Limb (tissue), 2 donors: Measurements from ENCODE around the gene IMPG2.
A peak's percentile ranks its signal among the peaks of the same experiment; 100 is the strongest.

Experiments used
- DNase-seq, 2 donors: peaks; one replicate each; pipeline ENCODE4 v3.0.0-alpha.2; 2016; ENCODE audit errors: extremely low spot score in 2 of 2

Gene IMPG2

DNA sequence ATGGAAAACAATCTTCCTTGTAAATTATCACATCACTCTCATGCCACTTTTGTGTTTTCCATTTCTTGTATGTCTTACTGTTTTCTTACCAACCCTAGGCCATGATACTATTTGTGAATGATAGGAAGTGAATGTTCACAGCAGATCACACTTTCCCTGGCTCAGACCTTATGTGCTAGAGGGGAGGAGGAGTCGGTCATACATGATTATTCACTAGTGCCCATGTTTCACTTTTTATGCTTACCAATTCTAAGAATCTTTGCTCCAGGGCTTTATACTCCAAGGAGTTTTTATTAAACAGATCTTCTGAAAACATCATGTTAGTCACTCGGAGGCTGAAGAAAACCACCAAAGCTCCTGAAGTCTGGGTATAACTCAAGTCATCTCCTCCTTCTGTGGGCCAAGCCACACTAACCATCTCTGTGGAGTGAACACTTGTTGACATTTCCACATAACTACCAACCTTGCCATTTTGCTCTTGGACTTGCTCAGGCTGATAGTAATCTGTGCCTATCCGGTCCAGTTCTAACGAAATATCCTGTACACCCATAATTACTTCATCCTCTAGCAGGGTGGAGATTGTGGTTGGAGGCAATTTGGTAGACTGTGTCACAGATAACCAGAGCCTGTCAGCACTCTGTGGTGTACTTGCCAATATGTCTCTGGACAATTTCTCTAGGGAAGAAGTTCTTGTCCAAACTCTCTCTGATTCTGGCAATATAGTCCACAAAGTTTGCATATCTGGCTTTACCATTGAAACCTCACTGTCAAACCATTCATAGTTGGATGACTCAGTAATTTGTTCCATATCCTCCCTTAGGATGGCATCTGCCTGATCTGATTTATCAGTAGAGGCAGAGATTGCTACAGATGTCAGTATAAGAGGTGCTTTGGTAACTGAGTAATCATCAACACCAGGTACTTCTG, 76.8 kb downstream of the IMPG2 start:
- DNase-seq: no peak

DNA sequence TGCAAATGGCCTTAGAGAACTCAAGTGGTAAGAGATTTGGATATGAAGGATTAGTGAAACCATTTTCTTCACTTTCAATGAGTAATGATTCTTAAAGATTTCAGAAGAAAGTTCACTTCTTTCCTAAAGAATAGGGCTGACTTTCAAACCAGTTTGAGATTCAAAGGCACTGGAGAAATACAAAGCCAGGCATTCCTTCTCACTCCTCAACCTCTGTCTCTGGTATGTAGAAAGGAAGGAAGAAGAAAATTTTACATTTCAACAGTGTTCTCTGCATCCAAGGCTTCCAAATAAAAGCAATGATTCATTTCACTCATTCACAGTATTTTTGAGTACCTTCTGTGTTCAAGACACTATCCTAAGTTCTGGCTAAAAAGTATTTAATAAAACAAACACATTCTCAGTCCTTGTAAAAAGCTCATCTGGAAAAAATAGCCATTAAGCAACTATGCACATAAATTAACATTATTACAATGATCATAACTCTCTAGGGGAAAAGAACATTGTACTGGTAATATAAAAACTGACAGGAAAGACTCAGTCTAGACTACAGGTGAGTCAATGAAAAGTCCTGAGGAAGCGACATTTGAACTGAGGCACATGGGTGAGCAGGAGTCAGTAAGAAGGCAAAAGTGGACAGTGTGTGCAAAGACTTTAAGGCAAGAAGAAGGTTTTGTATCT, 79.5 kb downstream of the IMPG2 start:
- DNase-seq: no peak

DNA sequence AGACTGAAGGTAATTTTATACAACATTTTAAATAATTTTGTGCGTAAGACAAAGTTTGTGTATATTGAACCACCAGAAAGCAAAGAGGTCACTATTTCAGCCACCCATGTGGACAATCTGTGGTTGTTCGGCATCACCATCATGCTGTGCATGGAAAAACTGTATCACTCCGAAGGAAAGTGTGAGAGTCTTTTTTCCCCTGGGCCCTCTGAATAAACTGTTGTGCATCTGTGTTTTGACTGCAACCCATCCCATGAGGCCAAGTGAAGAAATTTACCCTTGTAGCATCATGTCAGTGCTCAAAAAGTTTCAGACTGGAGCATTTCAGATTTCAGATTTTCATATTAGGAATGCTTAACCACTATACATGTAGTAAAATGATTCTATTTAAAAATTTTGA, 85.3 kb downstream of the IMPG2 start:
- DNase-seq: no peak

GRCh38 chr3:101230618-101231017, 89.8 kb downstream of the IMPG2 start:
- DNase-seq: no peak

DNA sequence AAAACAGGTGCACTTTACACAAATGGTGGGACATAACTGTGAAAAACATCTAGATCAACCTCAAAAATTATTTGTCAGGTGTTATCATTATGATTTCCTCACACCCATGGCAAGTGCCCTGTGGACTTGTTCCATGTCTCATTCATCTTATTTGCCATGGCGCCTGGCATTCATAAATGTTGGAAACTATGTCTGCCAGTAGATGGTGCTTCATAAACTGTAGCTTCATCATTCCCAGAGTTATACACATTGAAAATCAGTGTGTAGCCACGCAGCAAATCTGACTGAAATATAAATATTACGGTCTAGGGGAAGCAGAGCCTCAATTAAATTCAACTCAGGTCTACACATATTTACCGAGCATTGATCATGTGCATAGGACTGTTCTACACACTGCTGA, 90.7 kb downstream of the IMPG2 start:
- DNase-seq: no peak

DNA sequence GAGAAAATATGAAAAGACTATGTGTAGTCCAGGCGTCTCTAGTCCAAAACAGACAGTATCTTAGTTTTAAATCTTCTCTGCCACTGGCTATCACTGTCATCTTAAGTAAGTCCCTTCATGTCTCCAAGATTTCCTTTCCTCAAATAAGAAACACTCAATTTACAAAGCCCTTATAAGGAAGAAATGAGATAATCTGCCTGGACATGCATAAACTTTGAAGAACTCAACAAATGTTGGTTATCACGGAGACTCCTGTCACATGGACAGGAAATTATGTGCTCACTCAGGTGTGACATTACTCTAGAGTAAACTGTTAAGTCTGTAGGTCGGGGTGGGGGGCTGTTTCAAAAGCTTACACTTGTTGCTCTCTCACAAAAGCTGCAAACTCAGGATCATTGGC, 91.9 kb downstream of the IMPG2 start:
- DNase-seq: no peak

GRCh38 chr3:101224739-101225138, 95.6 kb downstream of the IMPG2 start:
- DNase-seq: no peak

DNA sequence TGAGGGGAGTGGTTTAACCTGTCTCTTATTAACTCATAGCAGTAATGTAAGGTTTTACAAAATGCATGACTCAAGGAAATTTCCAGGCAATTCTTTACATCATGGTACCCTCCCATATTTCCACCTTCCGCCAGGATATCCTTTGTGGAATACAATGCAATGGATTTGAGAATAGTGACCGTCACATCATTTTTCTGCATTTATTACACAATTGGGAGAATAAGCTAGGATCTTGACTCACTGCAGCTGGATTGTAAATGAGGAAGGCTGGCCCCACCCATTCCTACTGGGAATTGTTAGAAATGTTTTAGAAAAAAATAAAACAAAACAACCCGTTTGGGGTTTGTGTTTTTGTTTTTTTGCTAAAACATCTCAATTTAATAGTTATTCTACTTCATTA, 97.4 kb downstream of the IMPG2 start:
- no peak for DNase-seq

GRCh38 chr3:101219842-101220560, 100.4 kb downstream of the IMPG2 start:
- no peak for DNase-seq

DNA sequence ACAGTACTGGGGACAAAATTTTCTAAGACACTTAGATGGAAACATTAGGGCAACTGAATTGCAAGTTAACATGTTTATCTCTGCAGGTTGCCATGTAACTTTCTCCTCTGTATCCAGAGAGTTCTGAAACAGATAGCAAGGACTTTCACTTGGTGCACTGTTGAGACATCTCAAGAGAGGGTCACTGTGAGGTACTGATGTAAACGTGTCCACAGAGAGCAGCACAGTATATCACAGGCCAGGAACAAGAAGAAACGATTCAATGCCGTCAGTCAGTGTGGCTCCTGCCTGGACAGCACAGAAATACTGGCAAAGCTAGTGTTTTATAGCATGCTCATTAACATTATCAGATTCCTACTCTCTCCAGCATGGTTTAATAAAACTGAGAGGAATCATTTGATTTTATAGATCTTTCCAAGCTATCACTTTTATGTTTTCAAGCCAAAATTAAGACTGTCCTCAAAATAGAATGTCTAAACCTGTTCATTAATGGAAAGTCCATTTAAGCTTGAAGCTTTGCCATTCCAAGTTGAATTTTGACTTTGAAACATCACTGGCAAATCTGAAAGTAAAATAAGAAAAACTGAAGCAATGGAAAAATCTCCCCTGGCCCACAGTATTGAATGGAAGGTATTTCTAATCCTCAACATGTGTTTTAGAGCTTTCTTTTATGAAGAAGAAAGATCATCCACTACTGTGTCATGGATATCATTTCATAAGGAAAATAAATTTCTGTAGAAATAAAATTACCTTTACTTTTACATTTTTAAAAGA, 102.7 kb downstream of the IMPG2 start:
- no peak for DNase-seq

- no peak for DNase-seq
Observed at GRCh38 chr3:101216710-101217465, 103.5 kb downstream of the IMPG2 start.

- no peak for DNase-seq
Observed at GRCh38 chr3:101212730-101213129, 107.6 kb downstream of the IMPG2 start.

DNA sequence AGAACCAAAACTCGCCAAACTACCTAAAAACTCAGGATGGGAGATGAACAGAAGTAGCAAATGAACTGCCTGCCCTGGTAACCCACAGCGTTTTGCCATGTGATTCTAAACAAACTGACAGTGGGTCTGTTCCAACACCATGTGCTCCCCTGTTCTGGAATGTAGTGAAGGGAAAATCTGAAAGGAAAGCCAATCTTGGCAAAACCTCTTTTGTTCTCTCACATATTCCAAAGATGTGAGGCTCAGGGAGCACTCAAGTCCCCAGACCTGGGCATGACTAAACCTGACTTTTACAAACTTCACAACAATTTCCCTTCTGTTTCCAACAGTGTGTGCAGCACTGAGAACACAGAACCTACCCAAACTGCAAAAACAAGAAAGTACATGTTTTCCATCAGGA, 116.1 kb downstream of the IMPG2 start:
- peak in 1 of 2 donors; percentile 33 for DNase-seq

GRCh38 chr3:101203411-101203810, 117.0 kb downstream of the IMPG2 start:
- DNase-seq: no peak

DNA sequence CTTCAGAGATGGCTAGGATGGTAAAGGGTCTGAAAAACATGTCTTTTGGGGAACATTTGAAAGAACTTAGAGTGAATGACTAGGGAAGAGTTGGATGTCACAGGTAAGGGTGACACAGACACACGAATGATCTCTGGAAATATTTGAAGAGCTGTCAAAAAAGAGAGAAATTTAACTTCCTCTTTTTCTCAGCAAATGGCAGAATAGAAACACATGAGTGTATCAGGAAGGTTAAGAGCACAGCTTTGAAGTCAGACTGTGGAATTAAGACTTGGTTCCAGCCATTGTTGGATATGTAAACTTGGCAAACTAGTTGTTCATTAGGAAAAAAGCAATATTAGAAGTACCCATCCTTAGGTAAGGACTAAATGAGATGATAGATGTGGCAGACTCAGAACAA, 117.7 kb downstream of the IMPG2 start:
- no peak for DNase-seq

- DNase-seq: no peak
Observed at GRCh38 chr3:101200461-101200860, 119.9 kb downstream of the IMPG2 start.

DNA sequence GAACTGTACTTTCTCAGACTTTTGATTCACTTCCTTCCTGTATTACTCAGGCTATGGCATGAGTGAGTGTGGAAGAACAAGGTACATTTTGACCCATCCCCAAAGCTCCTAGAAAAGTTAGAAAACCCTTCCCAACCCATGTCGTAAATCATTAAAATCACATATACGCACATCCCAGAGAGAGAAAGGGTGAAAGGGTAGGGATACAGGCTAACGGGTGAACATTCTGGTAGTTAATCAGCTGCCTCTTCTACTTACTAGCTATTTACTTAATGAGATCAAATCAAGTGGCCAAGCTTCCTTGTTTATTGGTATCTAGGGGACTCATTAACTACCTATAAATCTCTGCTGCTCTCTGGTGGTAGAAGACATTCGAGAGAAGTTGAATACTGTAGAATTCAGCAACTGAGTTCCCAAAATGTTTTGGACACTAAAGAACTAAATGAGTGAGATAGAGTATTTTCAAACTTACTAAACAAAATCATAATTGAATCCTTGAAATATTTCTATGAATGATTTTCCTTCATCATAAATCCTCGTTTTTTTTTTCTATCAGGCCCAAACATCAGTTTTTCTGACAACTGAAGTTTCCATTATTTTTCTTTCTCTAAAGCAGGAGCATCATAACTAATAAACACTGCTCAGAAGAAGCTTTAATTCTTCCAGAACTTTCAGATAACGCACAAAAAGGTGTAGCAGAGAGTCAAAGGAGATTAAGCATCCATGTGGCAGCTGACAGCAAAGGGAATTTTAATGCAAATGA, 124.2 kb downstream of the IMPG2 start:
- DNase-seq: peak in 1 of 2 donors; percentile 69

DNA sequence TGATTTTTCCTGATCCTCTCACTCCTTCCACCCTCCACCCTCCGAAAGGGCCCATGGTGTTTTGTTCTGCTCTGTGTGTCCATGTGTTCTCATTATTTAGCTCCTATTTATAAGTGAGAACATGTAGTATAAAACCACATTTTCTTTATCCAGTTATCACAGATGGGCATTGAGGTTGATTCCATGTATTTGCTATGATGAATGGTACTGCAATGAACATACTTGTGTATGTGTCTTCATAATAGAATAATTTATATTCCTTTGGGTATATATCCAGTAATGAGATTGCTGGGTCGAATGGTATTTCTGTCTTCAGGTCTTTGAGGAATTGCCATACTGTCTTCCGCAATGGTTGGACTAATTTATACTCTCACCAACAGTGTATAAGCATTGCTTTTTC, 126.0 kb downstream of the IMPG2 start:
- no peak for DNase-seq

GRCh38 chr3:101193957-101194356, 126.4 kb downstream of the IMPG2 start:
- DNase-seq: no peak

DNA sequence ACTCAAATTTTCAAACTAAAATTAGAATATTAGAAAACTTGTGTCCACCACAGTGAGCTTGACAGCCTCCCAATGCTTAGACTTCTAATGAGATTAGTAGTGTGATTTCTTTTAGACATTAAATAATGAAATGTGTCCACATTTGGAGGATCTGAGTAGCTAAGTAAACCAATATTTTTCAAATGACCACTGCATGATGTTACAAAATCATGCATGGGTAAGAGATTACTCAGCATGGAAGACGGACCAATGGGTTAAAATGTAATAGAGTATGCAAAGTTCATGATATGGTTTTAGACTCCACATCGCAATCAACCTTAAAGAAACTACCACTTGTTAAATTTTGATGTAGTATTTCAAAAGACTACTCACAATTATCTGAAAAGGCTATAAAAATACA, 130.6 kb downstream of the IMPG2 start:
- DNase-seq: no peak
